Activated CD8-positive, alpha-beta memory T cell treated with anti-CD3 and anti-CD28 coated beads for 1 hour (primary cell): ENCODE measurements around the gene PPP1R3C.

Source experiments
- DNase-seq, 2 donors: peaks; one replicate each; pipeline ENCODE4 v3.0.0-alpha.2; 2020; ENCODE audit warnings: low read depth in 1 of 2; ENCODE audit errors: extremely low read depth in 1 of 2

PPP1R3C gene

GRCh38 chr10:91629715-91630549, 2.9 kb downstream of the PPP1R3C start:
- no peak for DNase-seq

GRCh38 chr10:91628383-91628782, 4.5 kb downstream of the PPP1R3C start:
- DNase-seq = no peak

- no peak for DNase-seq
These were observed 5.3 kb downstream of the PPP1R3C start for GRCh38 chr10:91627344-91628102.

GRCh38 chr10:91626936-91627335, 5.9 kb downstream of the PPP1R3C start:
- DNase-seq = no peak

GRCh38 chr10:91624633-91625032, 8.2 kb downstream of the PPP1R3C start:
- DNase-seq = no peak

GRCh38 chr10:91622601-91623000, 10.3 kb downstream of the PPP1R3C start:
- no peak for DNase-seq

GRCh38 chr10:91621483-91622113, 11.3 kb downstream of the PPP1R3C start:
- DNase-seq = no peak

GRCh38 chr10:91617072-91617609, 15.7 kb downstream of the PPP1R3C start:
- DNase-seq = no peak

GRCh38 chr10:91616137-91616536, 16.7 kb downstream of the PPP1R3C start:
- DNase-seq = no peak

- DNase-seq = no peak
These were observed 18.6 kb downstream of the PPP1R3C start for GRCh38 chr10:91614225-91614624.

GRCh38 chr10:91613411-91614187, 19.3 kb downstream of the PPP1R3C start:
- DNase-seq = no peak

- DNase-seq = no peak
These were observed 22.0 kb downstream of the PPP1R3C start for GRCh38 chr10:91610919-91611318.

GRCh38 chr10:91610444-91610843, 22.4 kb downstream of the PPP1R3C start:
- DNase-seq = no peak

- DNase-seq = no peak
These were observed 25.0 kb downstream of the PPP1R3C start for GRCh38 chr10:91607646-91608403.

GRCh38 chr10:91605968-91606367, 26.9 kb downstream of the PPP1R3C start:
- no peak for DNase-seq

- DNase-seq = no peak
These were observed 28.0 kb downstream of the PPP1R3C start for GRCh38 chr10:91604553-91605534.

GRCh38 chr10:91603931-91604331, 28.9 kb downstream of the PPP1R3C start:
- DNase-seq = no peak

- no peak for DNase-seq
These were observed 29.9 kb downstream of the PPP1R3C start for GRCh38 chr10:91602868-91603568.
